HepG2 (cell line): ENCODE measurements around the gene STYXL1. TPM values are rescaled to one million over a fixed set of nuclear protein-coding genes. Genes with fewer than 3 reads are reported as not detected.
A peak's percentile ranks its signal among the peaks of the same experiment; 100 is the strongest.

Source experiments
- ATAC-seq: fragments of 200-7000 bp; cut with Tn5 transposase; 3 replicates; pipeline ENCODE4 v1.9.1; 2020; ENCODE audit warnings: mild to moderate bottlenecking, moderate library complexity
- BruUV-seq: library from RNA; stranded (reverse); fragments of 400-500 nt; replicated peaks from 2 replicates; lab custom pipeline; 2021; lab: Mats Ljungman, UMichigan
- CTCF ChIA-PET: fragments of 300-600 bp; formaldehyde crosslinking; extraction: SDS; loops from one replicate; lab custom pipeline; 2021; ENCODE audit warnings: low total read pairs, inconsistent platforms, low intra/inter-chr PET ratio; lab: Yijun Ruan, JAX
- POLR2A ChIA-PET: fragments of 350-600 bp; sonication (Branson Sonifier 250); formaldehyde crosslinking; loops from one replicate; lab custom pipeline; 2020; ENCODE audit warnings: antibody characterized with exemption, inconsistent platforms; lab: Yijun Ruan, JAX
- DNase-seq: peaks from one replicate; pipeline ENCODE4 v3.0.0-alpha.2; 2015; ENCODE audit warnings: low spot score
- FAIRE-seq: peaks from 3 replicates; lab custom pipeline; 2011; peaks lifted over from hg19 to GRCh38; lab: Jason Lieb, UNC
- H2AFZ ChIP-seq: one replicate; pipeline ENCODE4 v1.6.1; 2011; ENCODE audit warnings: low read length, inconsistent platforms
- H3K27ac ChIP-seq: fragments of 300-600 bp; 3 replicates; pipeline ENCODE4 v1.8.0; 2011; ENCODE audit warnings: mixed run types, mild to moderate bottlenecking, mixed read lengths, low read length, inconsistent platforms; ENCODE audit not compliant: insufficient read depth; ENCODE audit errors: extremely low read length
- H3K27me3 ChIP-seq, 2 experiments: fragments of 200-600 bp in 1 of 2; 2 replicates in 1 of 2; 3 replicates in 1 of 2; pipeline versions ENCODE4 v1.6.0 to v1.8.0; 2011; ENCODE audit warnings: low read length in 2 of 2, mild to moderate bottlenecking in 2 of 2, moderate library complexity in 2 of 2, inconsistent platforms in 1 of 2; ENCODE audit not compliant: insufficient read depth in 2 of 2, control insufficient read depth in 1 of 2
- H3K36me3 ChIP-seq, 2 experiments: fragments of 200-600 bp in 1 of 2; replicated peaks in 1 of 2; 2 replicates in 1 of 2; 3 replicates in 1 of 2; pipeline versions ENCODE4 v1.5.1 to v1.8.0; 2011; ENCODE audit warnings: low read length in 2 of 2, inconsistent platforms in 1 of 2; ENCODE audit not compliant: insufficient read depth in 2 of 2, control insufficient read depth in 1 of 2
- H3K4me1 ChIP-seq: 2 replicates; pipeline ENCODE4 v1.5.1; 2012; ENCODE audit warnings: low read length, inconsistent platforms; ENCODE audit not compliant: insufficient read depth
- H3K4me2 ChIP-seq: 2 replicates; pipeline ENCODE4 v1.6.0; 2011; ENCODE audit warnings: low read depth, low read length, inconsistent platforms
- H3K4me3 ChIP-seq, 3 experiments: fragments of 200-600 bp in 1 of 3; sonication (generic), shearing (Covaris generic) in 1 of 3; replicated peaks in 1 of 3; 2 replicates each; pipeline ENCODE4 v1.5.1; 2011 to 2016; ENCODE audit warnings: low read length in 3 of 3, inconsistent platforms in 2 of 3, low read depth in 2 of 3, mild to moderate bottlenecking in 2 of 3, control low read depth in 1 of 3, mixed read lengths in 1 of 3; ENCODE audit not compliant: insufficient read depth in 1 of 3
- H3K79me2 ChIP-seq: one replicate; pipeline ENCODE4 v1.6.1; 2011; ENCODE audit warnings: low read length, inconsistent platforms; ENCODE audit not compliant: insufficient read depth
- H3K9ac ChIP-seq: 2 replicates; pipeline ENCODE4 v1.6.0; 2011; ENCODE audit warnings: mild to moderate bottlenecking, low read depth, low read length, inconsistent platforms; ENCODE audit not compliant: insufficient read depth
- H3K9me3 ChIP-seq: 2 replicates; pipeline ENCODE4 v1.5.1; 2012; ENCODE audit warnings: mild to moderate bottlenecking, low read length
- H4K20me1 ChIP-seq: 2 replicates; pipeline ENCODE4 v1.6.0; 2011; ENCODE audit warnings: inconsistent platforms, mild to moderate bottlenecking, low read length, moderate library complexity; ENCODE audit not compliant: insufficient read depth
- AGO2 ChIP-seq: fragments of 200-400 bp; formaldehyde crosslinking; optimal IDR thresholded peaks from 2 replicates; pipeline ENCODE3; 2017; ENCODE audit warnings: mild to moderate bottlenecking, low read depth, low read length, moderate library complexity
- HNRNPL ChIP-seq: fragments of 200-400 bp; formaldehyde crosslinking; IDR thresholded peaks from 2 replicates; pipeline ENCODE4 v1.6.1; 2017; ENCODE audit warnings: mild to moderate bottlenecking, low read depth, low read length
- LCORL ChIP-seq, 2 experiments: fragments of 450-650 bp in 1 of 2; sonication (generic) in 1 of 2; formaldehyde crosslinking in 1 of 2; IDR thresholded peaks; 2 replicates each; pipeline versions ENCODE4 v1.5.0 to v1.6.1; 2017 to 2020; ENCODE audit warnings: antibody characterized with exemption in 1 of 2, missing genetic modification reagents in 1 of 2
- POLR2G ChIP-seq: fragments of 200-400 bp; formaldehyde crosslinking; IDR thresholded peaks from 2 replicates; pipeline ENCODE4 v1.6.1; 2018; ENCODE audit warnings: mild to moderate bottlenecking, low read depth, low read length, moderate library complexity
- TRIM22 ChIP-seq: fragments of 450-650 bp; IDR thresholded peaks from 2 replicates; pipeline ENCODE4 v1.6.1; 2017
- ZFP36L2 ChIP-seq: sonication (generic); formaldehyde crosslinking; IDR thresholded peaks from 2 replicates; pipeline ENCODE4 v1.4.0; 2020; ENCODE audit warnings: missing genetic modification reagents
- ZNF180 ChIP-seq: sonication (generic); formaldehyde crosslinking; IDR thresholded peaks from 2 replicates; pipeline ENCODE4 v1.4.0; 2020; ENCODE audit warnings: low read depth, missing genetic modification reagents, borderline replicate concordance
- ZNF572 ChIP-seq: sonication (generic); formaldehyde crosslinking; IDR thresholded peaks from 2 replicates; pipeline ENCODE4 v1.5.1; 2020; ENCODE audit warnings: mild to moderate bottlenecking, missing genetic modification reagents
- ZNF598 ChIP-seq: sonication (generic); formaldehyde crosslinking; IDR thresholded peaks from 2 replicates; pipeline ENCODE4 v1.5.1; 2020; ENCODE audit warnings: mild to moderate bottlenecking, missing genetic modification reagents, borderline replicate concordance
- WGBS: methylation state at CpG from one replicate; pipeline ENCODE4 v1.1.6; 2017; ENCODE audit warnings: low lambda C conversion rate; 5-methylcytosine and 5-hydroxymethylcytosine counted together
- in situ Hi-C: cut with HindIII; loops from 2 replicates; pipeline ENCODE4 v1.10.0; 2017; ENCODE audit warnings: low pct_unique_long_range_greater_than_20kb; ENCODE audit not compliant: extremely low pct_ligation_motif_present
- intact Hi-C: fragments of 100-400 bp; cut with micrococcal nuclease; formaldehyde crosslinking; loops from one replicate; pipeline ENCODE4 v1.10.0; 2022; ENCODE audit not compliant: unreplicated experiment
- polyA plus RNA-seq, 8 experiments: library from polyadenylated mRNA; depleted of rRNA in 3 of 8; stranded (reverse) in 7 of 8; unstranded in 1 of 8; fragments of >200 nt; fragmentation: Illumina TruSeq in 4 of 8; extraction: Trizol in 4 of 8; gene quantifications; 2 replicates each; pipeline versions ENCODE4 v1.2.1 to v1.2.3, GENCODE V29; 2011 to 2016; ENCODE audit warnings: low read depth in 4 of 8, missing spikeins in 1 of 8, mixed read lengths in 1 of 8; ENCODE audit not compliant: insufficient read depth in 1 of 8
- total RNA-seq, 5 experiments: library from RNA; depleted of rRNA; stranded (reverse); fragments of >200 nt; fragmentation: Illumina TruSeq; extraction: Trizol; gene quantifications; 2 replicates each; pipeline ENCODE4 v1.2.3, GENCODE V29; 2016; ENCODE audit warnings: low read depth in 1 of 5

The STYXL1 gene
- total and polyA plus RNA-seq, 2 of the 13 experiments (the other 11 are each of a cell fraction or from before 2014, with no cell fraction given), result 23.9 to 38.3 TPM

- ChIA-PET POLR2A (interaction anchor here (0.8 to 1.1 kb wide), 4 partner anchors 13 to 64 kb away, joined by 3 to 4 read pairs (median 4); no protein-coding TSS in a partner anchor), CTCF (no interaction called here)
- no peaks in the 10 kb centered on the region for H3K27me3 ChIP-seq
- no peak overlapping the region for H3K27ac ChIP-seq
- H3K9ac ChIP-seq, result no peak overlapping the region
- DNase-seq (no peak), ATAC-seq (no peak), FAIRE-seq (no peak)
- 94% methylated on average over 30 of the region's 30 CpGs for WGBS
- H3K4me2 ChIP-seq, result no peak overlapping the region
- intact Hi-C loops, result no loop called here
- H3K4me1 ChIP-seq, result peaks cover 32% of the 10 kb centered on the region
- H4K20me1 ChIP-seq, result peaks cover 50% of the 10 kb centered on the region
- peaks cover 31% of the 10 kb centered on the region for H3K79me2 ChIP-seq
- H3K9me3 ChIP-seq, result no peaks in the 10 kb centered on the region
- H3K36me3 ChIP-seq, result peaks cover 31 to 87% of the 10 kb centered on the region in 2 experiments
- no peak overlapping the region for H2AFZ ChIP-seq
- TF ChIP-seq AGO2, result peak; percentile 74
- no peak for TF ChIP-seq TRIM22
- 0 out of 2 replicates have a peak, but pooled peaks have one; percentile 2 for TF ChIP-seq ZNF572
- 0 out of 2 replicates have a peak, but pooled peaks have one; percentile 16 for TF ChIP-seq HNRNPL
- BruUV-seq, result no TSS peak
- H3K4me3 ChIP-seq, result no peak overlapping the region
- in situ Hi-C loops, result no loop called here
These were observed 77.9 kb downstream of the STYXL1 start for GRCh38 chr7:75969704-75970498.

GRCh38 chr7:75969182-75969581 lies 78.6 kb downstream of the STYXL1 start:
- Histone ChIP-seq H2AFZ (no peak overlapping the region), H3K79me2 (peaks cover 32% of the 10 kb centered on the region), H4K20me1 (peaks cover 54% of the 10 kb centered on the region), H3K27ac (no peak overlapping the region), H3K4me1 (peaks cover 32% of the 10 kb centered on the region), H3K9me3 (no peaks in the 10 kb centered on the region), H3K36me3 (peaks cover 34 to 87% of the 10 kb centered on the region in 2 experiments), H3K27me3 (no peaks in the 10 kb centered on the region), H3K4me2 (no peak overlapping the region), H3K9ac (no peak overlapping the region), H3K4me3 (no peak overlapping the region)
- no peak for FAIRE-seq
- WGBS, result 96% methylated on average over 6 of the region's 13 CpGs
- no peak for ATAC-seq
- ChIA-PET POLR2A (no interaction called here), CTCF (no interaction called here)
- TF ChIP-seq LCORL (IDR thresholded peaks at IDR 0.05) (no peak), LCORL (CRISPR knock-in tag; IDR thresholded peaks at IDR 0.05) (no peak), ZNF180 (no peak), POLR2G (0 out of 2 replicates have a peak, but pooled peaks have one; percentile 26), ZFP36L2 (CRISPR knock-in tag) (no peak), ZNF598 (CRISPR knock-in tag) (0 out of 2 replicates have a peak, but pooled peaks have one; percentile 14)
- in situ Hi-C loops (no loop called here), intact Hi-C loops (no loop called here)
- no peak for DNase-seq
- no TSS peak for BruUV-seq
